Uterus (tissue), 4 donors: Measurements from ENCODE around the gene MKX. TPM values are rescaled to one million over a fixed set of nuclear protein-coding genes. Genes with fewer than 3 reads are reported as not detected.
A peak's percentile ranks its signal among the peaks of the same experiment; 100 is the strongest.

ENCODE experiments used
- DNase-seq, 2 donors: peaks; one replicate each; pipeline ENCODE4 v3.0.0-alpha.2; 2019 to 2020
- H3K27ac ChIP-seq, 2 donors: fragments of 200-600 bp; sonication (generic); 1 replicate in 1 of 2; 2 replicates in 1 of 2; pipeline ENCODE4 v1.5.1; 2016 to 2018
- H3K27me3 ChIP-seq, 2 donors: fragments of 200-600 bp; sonication (generic); one replicate each; pipeline ENCODE4 v1.5.1; 2018 to 2019; ENCODE audit warnings: control low read depth in 1 of 2
- H3K36me3 ChIP-seq, 2 donors: fragments of 200-600 bp; sonication (generic); one replicate each; pipeline ENCODE4 v1.5.1; 2019; ENCODE audit warnings: control low read depth in 1 of 2
- H3K4me1 ChIP-seq, 2 donors: fragments of 200-600 bp; sonication (generic); one replicate each; pipeline ENCODE4 v1.5.1; 2018 to 2019; ENCODE audit warnings: control low read depth in 1 of 2
- H3K4me3 ChIP-seq, 2 donors: fragments of 200-600 bp; sonication (generic); 1 replicate in 1 of 2; 2 replicates in 1 of 2; pipeline ENCODE4 v1.5.1; 2018 to 2019; ENCODE audit warnings: mild to moderate bottlenecking in 1 of 2
- H3K9me3 ChIP-seq, 2 donors: fragments of 200-600 bp; sonication (generic); one replicate each; pipeline ENCODE4 v1.5.1; 2019; ENCODE audit warnings: control low read depth in 1 of 2
- CTCF ChIP-seq, 4 experiments: fragments of 200-600 bp in 2 of 4; fragments of 450-650 bp in 2 of 4; sonication (generic) in 2 of 4; IDR thresholded peaks; one replicate each; pipeline ENCODE4 v1.5.1; 2016 to 2019; ENCODE audit warnings: antibody characterized with exemption in 4 of 4, mild to moderate bottlenecking in 2 of 4, moderate library complexity in 1 of 4
- POLR2A ChIP-seq, 2 donors: fragments of 450-650 bp; IDR thresholded peaks; one replicate each; pipeline ENCODE4 v1.6.1; 2016; ENCODE audit warnings: antibody characterized with exemption in 2 of 2, mild to moderate bottlenecking in 1 of 2, moderate library complexity in 1 of 2
- intact Hi-C: fragments of 100-400 bp; cut with DNase I; formaldehyde crosslinking; loops from one replicate; pipeline ENCODE4 v1.15.1; 2023; ENCODE audit warnings: low total_unique reads
- total RNA-seq, 4 donors: library from RNA; depleted of rRNA in 3 of 4; stranded (reverse); fragments of >200 nt in 3 of 4; gene quantifications; one replicate each; pipeline versions ENCODE4 v1.1.0 to v1.2.4, GENCODE V29; 2014 to 2023
- donor health status: DM: yes; HTN: yes; CAD: no.

MKX gene
- total RNA-seq, 4 donors from 2014 or later, result 4.4 to 7.6 (median 5.4) TPM

DNA sequence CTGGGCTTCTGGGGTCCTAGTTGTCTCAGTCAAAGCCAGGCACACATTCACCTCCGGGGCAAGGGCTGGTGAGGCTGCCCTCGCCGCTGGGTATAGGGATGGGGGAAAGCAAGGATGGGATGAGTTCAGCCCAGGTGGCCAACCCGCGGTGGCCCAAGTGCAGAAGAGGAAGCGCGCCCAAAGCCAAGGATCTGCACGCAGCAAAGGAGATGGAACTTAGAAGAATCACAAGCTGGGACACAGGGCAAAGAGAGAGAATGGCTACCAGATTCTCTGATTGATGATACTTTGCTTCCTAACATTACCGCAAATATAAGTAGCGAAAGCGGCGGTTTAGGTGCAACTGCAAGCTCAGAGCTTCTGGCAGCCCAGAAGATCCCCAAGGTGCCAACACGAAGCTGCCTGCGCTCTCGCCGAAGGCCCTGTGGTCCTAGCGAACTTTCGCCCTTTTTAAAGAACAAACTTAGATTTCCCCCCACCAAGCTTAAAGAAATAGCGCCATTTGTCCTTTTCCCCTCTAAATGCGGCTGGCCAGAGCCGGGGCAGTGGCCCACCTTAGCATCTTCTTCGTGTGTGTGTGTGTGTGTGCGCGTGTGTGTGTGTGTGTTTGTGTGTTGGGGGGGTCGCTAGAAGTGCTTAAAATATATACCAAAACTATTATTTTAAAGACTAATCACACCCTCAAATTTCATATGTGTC, 927 bp upstream of the MKX start:
- DNase-seq, result no peak
- Histone ChIP-seq H3K27me3 (peaks cover 20 to 30% of the 10 kb centered on the region in 2 donors), H3K4me3 (peak overlapping the region; percentile 20 to 62)

DNA sequence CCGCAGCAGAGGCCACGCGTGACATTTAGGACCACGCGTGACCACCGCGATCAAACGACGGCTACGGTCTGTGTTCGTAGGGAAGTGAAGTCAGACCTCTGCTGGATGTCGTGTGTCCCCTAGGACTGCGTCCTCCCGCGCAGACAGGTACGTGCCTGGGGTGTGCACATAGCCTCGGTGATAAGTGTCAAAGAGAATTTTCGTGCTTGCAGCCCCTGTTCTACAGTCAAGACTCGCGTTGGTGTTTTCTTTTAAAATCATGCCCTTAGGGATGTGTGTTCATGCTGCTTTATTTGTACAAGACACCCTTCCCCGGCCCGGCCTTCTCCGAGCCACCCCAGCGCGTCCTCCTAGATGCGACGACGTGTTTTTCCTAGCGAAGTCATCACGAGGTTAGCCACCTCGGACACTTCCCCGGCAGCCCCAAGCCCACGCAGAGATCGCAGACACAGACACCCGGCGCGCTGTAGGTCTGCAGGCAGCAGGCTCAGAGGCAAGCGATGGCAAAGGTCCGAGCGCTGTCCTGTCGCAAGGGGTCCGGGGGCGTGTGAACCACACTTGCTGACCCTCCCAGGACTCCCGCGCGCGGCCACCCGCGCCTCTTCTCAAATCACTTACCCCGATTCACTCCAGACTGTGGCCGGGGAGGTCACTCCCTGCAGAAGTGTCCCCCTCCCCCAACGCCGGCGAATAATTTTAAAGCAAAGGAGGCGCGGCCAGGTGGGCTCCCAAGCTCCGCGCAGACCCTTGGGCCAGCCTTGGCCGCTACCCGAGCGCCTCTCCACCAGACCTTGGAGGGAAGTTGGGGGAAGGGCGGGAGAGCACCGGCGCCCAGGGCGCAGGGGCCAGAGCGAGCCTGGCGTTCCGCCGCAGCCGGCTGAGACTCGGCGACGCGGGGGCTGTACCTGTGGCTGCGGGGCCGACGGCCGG, 552 bp downstream of the MKX start:
- DNase-seq, result peak in 1 of 2 donors; percentile 20
- Histone ChIP-seq H3K4me1 (peaks cover 4 to 21% of the 10 kb centered on the region in 2 donors), H3K36me3 (no peaks in the 10 kb centered on the region), H3K9me3 (no peaks in the 10 kb centered on the region), H3K27ac (no peak overlapping the region), H3K4me3 (peak overlapping the region; percentile 37 to 62), H3K27me3 (peaks cover 20 to 30% of the 10 kb centered on the region in 2 donors)
- TF ChIP-seq POLR2A (IDR thresholded peaks at IDR 0.05) (no peak), CTCF (IDR thresholded peaks at IDR 0.05) (no peak)
- intact Hi-C loops, result loop anchor here (5.0 kb wide), 1 partner anchor 497 kb away; no protein-coding TSS in a partner anchor

More for the DNA sequence above, 927 bp upstream of the MKX start:
- intact Hi-C loops, result no loop called here
- H3K9me3 ChIP-seq, result no peaks in the 10 kb centered on the region
- peaks cover 4 to 21% of the 10 kb centered on the region in 2 donors for H3K4me1 ChIP-seq
- TF ChIP-seq CTCF (IDR thresholded peaks at IDR 0.05) (no peak), POLR2A (IDR thresholded peaks at IDR 0.05) (no peak)
- no peak overlapping the region for H3K27ac ChIP-seq
- no peaks in the 10 kb centered on the region for H3K36me3 ChIP-seq

GRCh38 chr10:27743877-27744801, 1.5 kb downstream of the MKX start:
- peaks cover 20 to 30% of the 10 kb centered on the region in 2 donors for H3K27me3 ChIP-seq
- H3K4me3 ChIP-seq, result peak overlapping the region; percentile 37 to 62
- H3K9me3 ChIP-seq, result no peaks in the 10 kb centered on the region
- no peak for TF ChIP-seq CTCF (IDR thresholded peaks at IDR 0.05)
- TF ChIP-seq POLR2A (IDR thresholded peaks at IDR 0.05), result no peak
- DNase-seq, result peak; percentile 17 to 46
- H3K27ac ChIP-seq, result peak overlapping the region; percentile 85 to 89
- intact Hi-C loops, result loop anchor here (5.0 kb wide), 1 partner anchor 498 kb away; no protein-coding TSS in a partner anchor
- peaks cover 4 to 21% of the 10 kb centered on the region in 2 donors for H3K4me1 ChIP-seq
- H3K36me3 ChIP-seq, result no peaks in the 10 kb centered on the region

DNA sequence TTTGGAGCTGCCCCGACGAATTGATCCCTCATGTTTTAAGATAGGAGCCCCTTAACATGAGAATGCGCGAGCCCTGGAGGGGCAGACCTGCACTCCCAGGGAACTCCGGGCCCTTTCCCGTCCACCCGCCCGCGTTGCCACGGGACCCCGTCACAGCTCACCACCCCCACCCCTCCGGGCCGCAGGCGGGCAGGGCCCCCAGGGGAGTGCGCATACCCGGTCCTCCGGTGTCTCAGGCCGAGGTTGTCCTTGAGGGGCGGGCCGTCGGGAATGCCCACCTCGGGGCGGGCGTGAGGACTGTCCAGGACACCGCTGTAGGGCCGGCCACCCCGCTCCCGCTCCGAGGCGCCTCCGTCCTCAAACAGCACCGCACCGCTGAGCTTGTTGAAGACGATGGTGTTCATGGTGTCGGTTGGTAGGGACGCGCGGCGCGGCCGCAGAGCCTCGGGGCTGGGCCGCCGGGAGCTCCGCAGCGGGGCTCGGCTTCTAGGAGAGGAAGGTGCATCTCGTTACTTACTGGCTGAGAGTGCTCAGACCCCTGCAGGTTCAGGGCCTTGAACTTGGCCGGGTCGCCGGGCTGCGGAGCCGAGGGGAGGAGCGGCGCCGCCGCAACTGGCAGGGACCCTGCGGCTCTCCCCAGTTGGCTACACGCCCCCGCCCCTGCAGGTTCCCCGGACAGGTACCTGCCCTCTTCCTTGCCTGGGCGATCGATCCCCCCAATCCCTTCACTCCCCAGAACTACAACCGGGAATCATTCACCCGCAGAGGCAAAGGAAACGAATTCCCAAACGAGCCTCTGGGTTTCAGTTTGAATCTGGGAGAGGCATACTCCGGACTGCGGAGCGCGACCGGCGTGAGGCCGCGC, 2.4 kb downstream of the MKX start:
- H3K9me3 ChIP-seq, result no peaks in the 10 kb centered on the region
- peak overlapping the region; percentile 37 to 62 for H3K4me3 ChIP-seq
- H3K36me3 ChIP-seq, result no peaks in the 10 kb centered on the region
- peak overlapping the region; percentile 85 to 89 for H3K27ac ChIP-seq
- intact Hi-C loops, result loop anchor here (5.0 kb wide), 1 partner anchor 499 kb away; no protein-coding TSS in a partner anchor
- H3K27me3 ChIP-seq, result peaks cover 20 to 24% of the 10 kb centered on the region in 2 donors
- no peak for TF ChIP-seq CTCF (IDR thresholded peaks at IDR 0.05)
- TF ChIP-seq POLR2A (IDR thresholded peaks at IDR 0.05), result no peak
- peaks cover 4 to 21% of the 10 kb centered on the region in 2 donors for H3K4me1 ChIP-seq
- DNase-seq, result peak; percentile 26 to 42
